Left lobe of liver (tissue), 2 donors: Measurements from ENCODE around the gene NFIA. TPM values are rescaled to one million over a fixed set of nuclear protein-coding genes. Genes with fewer than 3 reads are reported as not detected.

Experiments
- ATAC-seq: fragments of 200-7000 bp; cut with Tn5 transposase; one replicate; pipeline ENCODE4 v1.9.1; 2020; ENCODE audit warnings: mild to moderate bottlenecking, moderate library complexity
- DNase-seq: peaks from one replicate; pipeline ENCODE4 v3.0.0-alpha.2; 2020; ENCODE audit warnings: low spot score
- total RNA-seq: library from RNA; stranded (reverse); gene quantifications from one replicate; pipeline ENCODE4 v1.2.1, GENCODE V29; 2021
- donor health status: DM: no; HTN: no; CAD: no; lungs with moderate emphysema.
- donor health status: DM: no; HTN: yes; CAD: no.

NFIA gene
- total RNA-seq, 1 donor from 2014 or later: 69.9 TPM

DNA sequence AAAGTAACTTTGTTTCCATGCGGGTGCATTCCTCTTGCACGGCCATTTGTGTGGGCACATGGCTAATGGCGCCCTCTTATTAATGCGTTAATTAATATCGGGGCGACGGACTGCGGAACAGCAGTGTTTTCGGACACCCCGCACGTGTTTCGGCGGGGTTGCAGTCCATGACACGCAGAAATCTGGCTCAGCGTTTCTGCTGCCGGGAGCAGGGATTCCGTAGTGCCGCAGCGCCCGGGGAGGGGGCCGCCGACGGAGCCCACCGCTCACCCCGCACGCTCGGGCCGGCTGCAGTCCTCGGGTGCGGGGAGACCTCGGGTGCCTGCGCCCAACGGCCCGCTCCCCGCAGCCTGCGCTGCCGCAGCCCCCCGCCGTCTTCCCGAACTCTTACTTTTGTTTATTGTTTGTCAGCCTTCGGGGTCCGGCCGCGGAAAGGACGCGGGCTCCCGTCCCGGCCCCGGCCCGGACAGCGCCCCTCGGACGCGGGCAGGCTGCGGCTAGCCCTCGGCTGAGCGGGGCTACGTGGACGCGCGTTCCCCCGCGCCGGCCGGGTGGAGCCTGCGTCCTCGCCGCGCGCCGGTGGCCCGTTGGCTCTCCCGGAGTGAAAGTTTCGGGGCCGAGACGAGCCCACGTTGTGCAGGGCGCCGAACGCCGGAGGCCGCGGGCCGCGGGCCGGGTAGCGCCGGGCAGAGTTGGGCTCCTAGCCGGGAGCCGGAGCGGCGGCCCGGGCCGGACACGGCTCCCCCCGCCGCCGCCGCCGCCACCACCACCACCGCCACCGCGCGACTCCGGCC lies 849 bp downstream of the NFIA start:
- ATAC-seq (peak; percentile 50), DNase-seq (peak; percentile 55)

DNA sequence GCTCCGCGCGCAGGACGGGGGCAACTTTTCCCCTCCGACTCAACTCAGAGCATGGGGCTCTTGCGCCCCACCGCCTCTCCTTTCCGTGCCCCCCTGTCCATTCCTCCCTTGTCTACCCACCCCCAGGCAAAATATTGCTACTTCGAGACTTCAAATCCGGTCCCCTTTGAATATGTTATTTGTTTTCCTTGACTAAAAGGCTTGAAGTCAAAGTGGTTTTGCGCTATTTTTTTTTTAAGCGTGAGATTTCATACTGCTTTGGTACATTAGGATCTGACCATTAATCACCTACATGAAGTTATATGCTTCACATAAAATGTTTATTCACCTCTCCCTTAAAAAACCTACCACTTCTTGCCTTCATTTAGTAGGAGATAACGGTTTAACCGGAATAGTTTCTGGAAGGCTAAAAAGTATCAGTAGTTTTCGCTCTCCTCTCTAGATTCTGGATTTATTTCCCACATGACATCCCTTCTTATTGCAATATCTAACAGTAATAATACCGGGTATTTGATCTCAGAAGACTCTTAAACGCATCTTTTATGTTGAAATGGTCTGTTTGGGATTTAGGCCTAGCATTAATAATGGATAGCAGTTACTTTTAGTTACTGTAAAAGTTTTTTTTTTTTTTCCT lies 1.6 kb downstream of the NFIA start:
- no peak for DNase-seq
- ATAC-seq: no peak

DNA sequence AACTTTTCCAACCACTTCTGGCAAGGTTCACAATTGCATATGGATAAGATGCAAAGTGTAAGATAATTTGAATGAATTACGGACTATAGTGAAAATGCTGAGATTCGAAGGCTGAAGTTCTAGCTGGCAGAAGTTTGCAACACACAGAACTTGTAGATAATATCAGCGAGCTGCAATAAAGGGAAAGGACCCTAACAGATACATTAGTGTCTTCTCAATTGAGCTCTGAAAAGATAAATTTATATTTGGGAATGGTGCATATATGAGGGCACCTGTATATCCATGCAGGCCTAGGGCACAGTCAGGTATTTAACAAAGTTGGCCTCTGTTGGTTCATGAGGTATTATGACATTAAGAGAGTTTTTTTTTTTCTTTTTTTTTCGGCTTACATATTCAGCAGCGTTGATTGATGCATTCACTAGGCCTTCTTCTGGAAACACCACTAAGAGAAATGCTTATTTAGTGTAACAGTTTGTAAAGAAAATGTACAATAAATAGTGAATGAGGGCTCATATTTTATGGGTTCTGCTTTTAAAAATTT lies 2.2 kb downstream of the NFIA start:
- DNase-seq: no peak
- ATAC-seq: no peak

DNA sequence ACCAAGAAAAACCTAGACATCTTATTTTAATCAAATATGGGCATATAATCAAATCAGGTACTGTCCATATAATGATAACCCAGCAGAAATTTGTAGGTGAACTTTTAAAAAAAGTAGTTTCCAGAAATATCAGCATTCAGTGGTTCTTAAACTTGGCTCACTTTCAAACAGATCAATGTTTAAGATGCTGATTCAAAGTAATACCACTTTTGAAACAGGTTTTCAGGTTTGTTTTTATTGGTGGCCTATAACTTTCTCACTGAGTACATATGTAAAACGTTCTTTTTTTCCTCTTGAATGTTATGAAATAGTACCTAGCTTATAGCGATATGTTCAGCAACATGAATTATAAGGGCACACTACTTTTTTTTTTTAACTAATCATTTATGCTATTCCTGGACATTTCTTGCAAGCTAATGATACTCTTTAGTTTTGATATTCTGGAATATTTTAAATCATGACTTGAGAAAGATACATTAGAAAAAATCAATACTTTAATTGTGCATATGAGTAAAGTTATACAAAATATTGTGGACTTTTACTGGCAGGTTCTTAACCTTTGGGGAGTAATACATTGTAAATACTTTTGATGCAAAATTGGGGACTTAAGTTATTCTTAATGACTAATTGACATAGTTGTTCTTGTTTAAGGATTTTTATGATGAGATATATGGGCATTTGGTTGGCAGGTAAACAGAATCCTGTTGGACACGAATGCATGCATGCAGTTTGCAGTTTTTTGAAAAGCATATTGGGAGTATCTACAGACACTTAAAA lies 3.0 kb downstream of the NFIA start:
- DNase-seq (no peak), ATAC-seq (no peak)

DNA sequence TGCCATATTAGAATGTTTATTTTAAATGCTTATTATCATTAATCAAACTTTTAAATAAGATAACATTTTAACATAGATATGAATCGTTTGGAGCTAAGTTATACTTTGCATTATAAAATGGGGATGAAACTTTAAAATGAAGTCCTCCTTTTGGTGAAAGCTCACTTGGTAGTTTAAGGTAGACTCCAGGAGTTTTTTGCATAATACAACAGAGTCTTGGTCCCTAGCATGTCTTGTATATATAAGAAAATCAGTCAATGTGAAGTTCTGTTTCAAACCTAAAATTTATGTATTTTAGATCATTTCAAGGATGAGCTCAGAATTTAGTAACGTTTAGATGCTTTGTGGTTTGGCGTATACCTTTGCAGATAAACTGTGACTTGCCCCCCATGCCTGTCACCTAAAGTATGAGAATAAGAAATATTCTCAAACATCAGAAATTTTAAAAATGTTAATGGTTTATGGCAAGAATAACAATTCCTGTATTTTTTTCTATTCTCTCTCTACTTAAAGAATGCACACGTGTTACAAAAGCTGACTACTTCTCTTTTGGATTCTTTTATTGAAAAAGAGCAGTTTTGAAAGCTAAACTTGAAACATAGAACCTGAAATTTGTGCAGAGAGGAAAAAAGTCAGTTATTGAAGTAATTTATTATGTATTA lies 3.8 kb downstream of the NFIA start:
- ATAC-seq (no peak), DNase-seq (no peak)

DNA sequence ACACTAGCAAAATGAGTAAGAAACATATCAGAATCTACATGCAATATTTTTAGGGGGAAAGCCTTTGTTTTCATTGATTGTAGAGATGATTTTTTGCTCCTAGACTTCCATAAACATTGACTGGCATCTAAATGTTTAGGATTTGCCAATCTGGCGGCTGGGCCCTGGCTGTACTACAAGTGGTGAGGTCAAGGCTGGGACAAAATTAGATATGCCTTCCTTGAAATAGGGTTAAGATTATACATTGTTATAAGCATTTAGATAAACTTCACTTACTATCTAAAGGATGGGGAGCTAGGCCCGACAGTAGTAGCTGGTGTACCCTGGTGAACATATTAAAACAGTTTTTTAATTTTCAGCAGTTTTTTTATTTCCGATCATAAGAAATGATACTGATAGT lies 5.2 kb downstream of the NFIA start:
- ATAC-seq: no peak

DNA sequence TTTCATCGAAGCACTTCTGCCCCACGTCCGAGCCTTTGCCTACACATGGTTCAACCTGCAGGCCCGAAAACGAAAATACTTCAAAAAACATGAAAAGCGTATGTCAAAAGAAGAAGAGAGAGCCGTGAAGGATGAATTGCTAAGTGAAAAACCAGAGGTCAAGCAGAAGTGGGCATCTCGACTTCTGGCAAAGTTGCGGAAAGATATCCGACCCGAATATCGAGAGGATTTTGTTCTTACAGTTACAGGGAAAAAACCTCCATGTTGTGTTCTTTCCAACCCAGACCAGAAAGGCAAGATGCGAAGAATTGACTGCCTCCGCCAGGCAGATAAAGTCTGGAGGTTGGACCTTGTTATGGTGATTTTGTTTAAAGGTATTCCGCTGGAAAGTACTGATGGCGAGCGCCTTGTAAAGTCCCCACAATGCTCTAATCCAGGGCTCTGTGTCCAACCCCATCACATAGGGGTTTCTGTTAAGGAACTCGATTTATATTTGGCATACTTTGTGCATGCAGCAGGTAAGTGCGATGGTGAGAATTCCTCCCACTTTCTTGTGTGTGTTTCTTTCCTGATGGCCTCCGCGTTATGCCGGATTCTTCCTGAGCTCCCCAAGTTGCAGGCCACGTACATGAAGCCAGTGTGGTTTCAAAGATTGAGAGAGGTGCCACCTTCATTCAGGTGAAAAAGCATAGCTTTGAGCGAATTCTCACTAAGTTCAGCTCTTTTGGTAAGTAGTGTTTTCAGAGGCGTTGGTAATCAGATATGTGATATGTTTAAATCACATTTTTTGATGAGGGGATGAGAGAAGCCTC lies 6.0 kb downstream of the NFIA start:
- no peak for DNase-seq
- ATAC-seq: no peak

More for the DNA sequence above, 5.2 kb downstream of the NFIA start:
- DNase-seq: no peak

DNA sequence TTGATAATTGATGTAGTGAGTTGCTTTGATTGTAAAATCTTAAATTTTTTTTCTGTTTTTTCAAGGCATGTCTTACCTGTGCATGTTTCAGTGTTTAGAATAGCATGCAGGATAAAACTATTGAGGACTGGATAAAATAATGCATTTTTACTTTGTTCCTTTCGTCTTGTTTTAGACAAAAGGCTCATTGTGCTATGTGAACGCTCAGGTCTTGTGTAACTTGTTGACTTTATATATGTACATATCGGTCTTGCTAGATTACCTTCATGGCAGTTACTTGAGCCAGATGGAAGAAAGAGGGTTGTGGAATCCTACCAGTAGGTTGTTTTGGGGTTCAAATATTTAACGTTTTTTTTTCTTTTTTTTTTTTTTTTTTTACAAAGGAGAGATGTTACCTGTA lies 7.0 kb downstream of the NFIA start:
- ATAC-seq (no peak), DNase-seq (no peak)

DNA sequence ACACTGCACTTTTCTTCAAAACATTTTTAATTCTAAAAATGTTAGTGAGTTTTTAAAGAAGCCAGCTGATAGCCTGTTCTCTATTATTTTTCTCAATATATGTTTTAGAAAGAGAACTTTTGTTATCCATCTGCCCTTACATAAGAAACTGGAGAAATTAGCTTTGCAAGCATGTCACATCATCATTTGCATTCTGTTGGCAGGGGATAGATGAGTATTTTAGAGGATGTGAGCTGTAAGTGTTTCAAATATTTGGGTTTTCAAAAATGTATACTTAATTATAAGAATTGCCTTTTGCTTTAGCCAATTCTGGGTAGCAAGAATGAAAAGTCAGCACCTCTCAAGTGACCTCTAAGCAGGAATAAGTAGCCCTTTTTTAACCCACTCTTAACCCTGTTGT lies 7.4 kb downstream of the NFIA start:
- no peak for DNase-seq
- no peak for ATAC-seq

DNA sequence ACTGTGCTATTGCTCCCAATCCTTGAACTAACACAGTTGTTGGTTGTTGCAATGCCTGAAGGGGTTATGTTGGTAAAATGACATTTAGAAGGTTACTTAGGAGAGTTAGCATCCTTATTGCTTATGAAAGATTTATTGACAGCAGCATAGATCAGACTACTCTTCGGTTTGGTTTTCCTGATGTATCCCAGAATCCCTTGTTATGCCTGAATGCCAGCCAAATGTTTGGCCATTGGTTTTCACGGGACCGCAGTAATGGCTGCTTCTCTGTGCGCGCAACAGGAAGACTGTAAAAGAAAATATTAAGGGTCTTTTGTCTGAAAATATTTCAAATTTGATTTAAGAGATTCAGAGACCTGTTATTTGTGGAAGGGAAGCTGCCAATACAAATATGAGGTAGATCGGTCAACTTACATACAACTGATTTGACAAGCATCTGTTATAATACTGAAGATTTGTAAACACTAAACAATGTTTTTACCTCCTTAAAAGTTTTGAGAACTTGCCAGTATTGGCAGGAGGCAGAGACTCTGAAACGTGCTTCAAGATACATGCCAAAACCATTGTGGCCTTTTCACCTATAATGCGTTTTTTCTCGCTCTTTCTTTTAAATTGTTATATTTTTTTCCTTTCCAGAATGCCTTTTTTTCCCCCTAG lies 8.3 kb downstream of the NFIA start:
- ATAC-seq (no peak), DNase-seq (no peak)

DNA sequence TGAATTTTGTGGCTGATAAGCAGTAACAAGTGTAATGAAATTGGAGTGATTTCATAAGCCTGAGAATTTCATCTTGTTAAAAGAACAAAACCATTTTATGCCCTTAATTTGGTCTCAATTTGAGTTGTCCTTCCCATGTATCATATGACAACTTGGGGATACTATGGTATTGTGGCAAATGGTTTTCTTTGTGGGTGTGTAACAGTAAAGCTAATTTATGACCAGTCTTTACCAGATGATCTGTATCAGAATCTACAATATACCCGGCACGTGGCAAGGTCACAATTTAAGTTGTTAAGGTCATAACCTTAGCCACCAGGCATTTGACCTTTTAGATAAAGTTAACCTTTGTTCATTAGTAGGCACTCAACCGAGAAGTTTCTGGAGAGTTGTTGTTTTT lies 9.1 kb downstream of the NFIA start:
- peak; percentile 51 for ATAC-seq
- no peak for DNase-seq

DNA sequence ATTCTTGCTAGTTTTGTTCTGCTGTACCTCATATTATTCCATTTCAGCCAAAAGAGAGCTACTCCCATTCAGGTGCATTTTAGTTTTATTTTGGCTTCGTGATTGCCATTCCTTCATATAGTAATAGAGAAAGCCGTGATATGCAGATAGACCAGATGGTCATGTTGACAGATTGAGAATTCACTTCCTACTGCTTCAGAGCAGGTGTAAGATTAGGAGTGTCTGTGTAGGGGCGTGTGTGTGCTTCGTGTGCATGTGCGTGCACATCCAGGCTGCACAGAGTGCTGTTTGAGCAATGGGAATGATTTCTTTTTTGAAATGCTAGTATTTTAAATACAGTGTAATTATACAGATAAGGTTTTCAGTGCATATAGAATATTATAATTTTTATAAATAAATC lies 10.3 kb downstream of the NFIA start:
- no peak for DNase-seq
- peak; percentile 56 for ATAC-seq

DNA sequence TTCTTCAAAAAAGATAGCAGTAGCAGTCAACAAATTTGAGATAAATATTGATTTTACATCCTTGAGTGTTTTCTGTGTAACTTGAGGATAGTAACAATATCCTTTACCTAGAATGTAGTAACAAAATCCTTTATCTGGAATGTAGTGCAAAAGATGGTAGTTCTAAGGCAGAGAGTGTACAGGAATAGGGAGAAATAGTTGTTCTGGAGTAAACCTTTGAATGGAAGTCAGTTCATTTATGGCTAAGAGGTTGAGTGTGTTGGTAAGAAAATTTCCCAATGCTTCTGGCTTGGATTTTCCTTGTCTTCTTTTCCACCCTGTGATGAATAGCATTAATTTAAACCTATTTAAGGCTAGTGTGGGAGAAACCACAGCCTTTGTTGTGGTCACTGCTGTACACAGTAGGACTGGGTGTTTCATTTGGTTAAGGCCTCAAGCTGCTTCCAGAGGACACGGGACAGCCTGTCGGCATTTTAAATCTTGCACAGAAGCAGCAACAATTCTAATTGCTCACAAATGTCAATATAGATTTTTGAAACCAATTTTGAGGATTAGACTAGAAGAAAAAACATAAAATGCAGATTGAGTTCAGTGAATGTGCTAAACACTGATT lies 11.3 kb downstream of the NFIA start:
- no peak for ATAC-seq
- no peak for DNase-seq

DNA sequence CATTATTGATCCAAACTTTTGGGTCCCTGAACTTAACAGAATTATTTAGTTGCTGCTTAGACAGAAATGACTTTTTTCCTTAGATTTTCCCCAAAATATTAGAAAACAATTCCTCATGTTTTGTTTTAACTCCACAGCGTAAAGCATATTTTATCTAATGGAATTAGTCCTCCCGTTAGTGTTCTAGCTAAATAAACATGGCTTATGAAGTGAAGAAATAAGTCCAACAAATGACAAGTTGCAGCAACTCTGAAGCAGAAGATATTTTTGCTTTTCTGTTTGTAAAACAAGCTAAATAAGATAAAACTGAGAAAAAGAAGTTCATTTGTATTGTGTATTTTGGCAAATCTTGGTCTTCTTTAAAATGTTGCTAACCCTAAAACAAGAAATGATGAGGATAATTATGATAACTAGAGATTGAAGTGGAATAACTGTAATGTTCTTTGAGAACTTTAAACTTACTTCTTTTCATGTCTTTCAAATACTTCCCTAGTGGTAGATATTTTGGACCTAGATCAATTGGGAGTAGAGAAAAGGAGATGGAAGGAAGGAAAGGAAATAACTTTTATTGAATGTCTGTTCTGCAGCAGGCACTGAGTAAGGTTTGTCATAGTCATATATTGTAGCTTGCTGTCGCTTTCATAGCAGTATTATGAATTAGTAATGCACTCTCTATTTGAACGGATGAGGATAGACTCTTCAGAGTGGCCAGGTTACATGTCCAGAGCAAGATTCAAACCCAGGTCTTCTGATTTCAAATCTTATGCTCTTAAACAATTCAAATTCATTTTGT lies 12.5 kb downstream of the NFIA start:
- ATAC-seq: peak; percentile 61

DNA sequence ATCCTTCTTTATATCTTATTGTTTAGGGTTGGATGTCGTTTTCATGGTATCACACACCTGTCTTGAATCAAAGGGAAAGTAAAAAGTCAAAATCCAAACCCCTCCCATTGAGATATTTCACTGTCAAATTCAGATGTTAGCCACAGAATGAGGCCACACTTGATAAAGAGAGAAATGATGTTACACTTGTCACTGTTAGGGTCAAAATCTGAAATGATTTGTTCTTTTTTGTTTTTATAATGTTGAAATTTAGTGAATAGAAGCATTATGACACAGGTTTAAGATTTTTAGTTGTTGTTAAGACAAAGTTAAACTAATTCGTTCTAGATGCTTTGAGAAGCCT lies 13.1 kb downstream of the NFIA start:
- DNase-seq: no peak
- peak; percentile 12 for ATAC-seq

More for the DNA sequence above, 12.5 kb downstream of the NFIA start:
- no peak for DNase-seq

DNA sequence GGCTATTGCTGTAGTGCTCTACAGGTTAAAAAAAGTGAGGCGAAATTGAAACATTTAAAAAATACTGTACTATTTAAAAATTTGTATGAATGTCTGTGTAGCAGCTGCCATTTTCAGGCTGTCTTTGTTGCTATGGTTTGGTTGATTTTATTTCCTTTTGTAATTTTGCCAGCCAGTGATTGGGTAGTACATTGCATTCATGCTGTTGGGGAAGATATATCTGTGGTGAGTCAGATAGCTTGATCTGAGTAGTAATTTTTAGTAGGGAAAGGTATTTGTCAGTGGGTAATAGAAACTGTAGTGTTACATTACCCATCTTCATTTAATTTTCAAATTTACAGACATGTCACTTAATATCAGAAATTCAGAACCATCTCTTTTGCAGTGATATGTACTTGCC lies 15.0 kb downstream of the NFIA start:
- no peak for DNase-seq
- no peak for ATAC-seq

DNA sequence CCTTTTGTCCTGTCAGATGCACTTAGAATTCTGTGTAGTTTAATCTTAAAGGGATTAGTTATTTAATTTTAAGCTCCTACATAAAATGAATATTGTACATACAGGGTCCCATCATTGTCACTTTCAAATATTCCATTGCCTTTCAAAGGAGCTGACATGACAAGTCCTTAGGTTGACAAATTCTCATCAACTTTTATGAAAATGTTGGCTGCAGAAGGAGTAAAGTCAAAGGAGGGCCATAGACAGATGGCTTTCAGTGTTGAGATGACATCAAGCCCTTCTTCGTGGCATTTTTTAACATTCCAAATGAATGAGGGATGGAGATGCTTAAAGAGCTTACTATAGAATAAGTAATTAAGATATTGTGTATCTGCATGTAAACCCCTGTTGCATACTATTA lies 15.4 kb downstream of the NFIA start:
- no peak for ATAC-seq

DNA sequence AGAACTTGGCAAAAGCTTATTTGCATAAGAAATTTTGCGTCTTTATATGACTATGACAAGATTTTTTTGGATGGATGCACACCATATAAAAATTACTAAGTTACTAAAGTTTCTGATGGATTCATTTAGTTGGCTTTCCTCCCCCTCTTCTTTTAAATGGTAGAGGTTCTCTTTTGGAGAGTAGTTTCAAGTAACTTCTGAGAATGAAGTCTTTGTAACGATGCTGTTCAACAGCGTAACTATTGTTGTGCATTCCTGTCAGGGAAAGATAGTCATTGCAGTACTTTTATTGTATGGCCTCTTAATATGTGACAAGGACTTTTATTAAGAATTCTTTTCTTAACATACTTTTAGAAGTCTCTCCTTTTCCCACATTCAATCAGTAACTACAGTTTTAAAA lies 16.0 kb downstream of the NFIA start:
- DNase-seq: no peak

More for the DNA sequence above, 15.4 kb downstream of the NFIA start:
- no peak for DNase-seq

More for the DNA sequence above, 16.0 kb downstream of the NFIA start:
- no peak for ATAC-seq
